ENCODE results near the gene ZMIZ2. TPM values are rescaled to one million over a fixed set of nuclear protein-coding genes. Genes with fewer than 3 reads are reported as not detected.

Gene ZMIZ2
- total and polyA plus RNA-seq, 2 experiments from 2014 or later: 15.5 to 46.1 TPM

GRCh38 chr7:44765579-44766415 lies 17.1 kb downstream of the ZMIZ2 start:
- DNase-seq (ENCODE audit: low spot score): no peak
- H3K4me3 Mint-ChIP-seq: no peak overlapping the region

More at GRCh38 chr7:44765579-44766415, 17.1 kb downstream of the ZMIZ2 start:
- Mint-ChIP-seq H3K27ac (no peak overlapping the region), H3K9me3 (no peaks in the 10 kb centered on the region; the same call in 2 of the 3 replicates), H3K36me3 (ENCODE audit: low read depth) (peaks cover 63% of the 10 kb centered on the region), H3K27me3 (ENCODE audit: insufficient read depth, low read depth, poor library complexity) (peaks cover 16% of the 10 kb centered on the region), H3K4me1 (peaks cover 23% of the 10 kb centered on the region)
- Histone ChIP-seq H3K27ac (ENCODE audit: low read depth) (no peak overlapping the region), H3K36me3 (ENCODE audit: insufficient read depth) (peaks cover 15% of the 10 kb centered on the region; the same call in 1 of the 2 replicates), H2AFZ (no peak overlapping the region), H3K4me1 (ENCODE audit: insufficient read depth) (peaks cover 16% of the 10 kb centered on the region; the same call in 1 of the 2 replicates), H4K20me1 (replicated peaks; ENCODE audit: insufficient read depth) (peaks cover 9% of the 10 kb centered on the region; the same call in 1 of the 2 replicates), H3K4me3 (no peak overlapping the region), H3K27me3 (ENCODE audit: insufficient read depth) (no peaks in the 10 kb centered on the region), H3F3A (replicated peaks; ENCODE audit: low read depth) (0 out of 2 replicates have a peak, but pooled peaks cover 3% of the 10 kb centered on the region), H3K9me2 (ENCODE audit: insufficient read depth) (no peaks in the 10 kb centered on the region), H3K79me2 (replicated peaks; ENCODE audit: insufficient read depth) (no peaks in the 10 kb centered on the region), H3K4me2 (no peak overlapping the region)
- no peak for ATAC-seq
- TF ChIP-seq POLR2AphosphoS5 (IDR thresholded peaks at IDR 0.05; ENCODE audit: low read depth): no peak
- TF ChIP-seq, protein P1, sequence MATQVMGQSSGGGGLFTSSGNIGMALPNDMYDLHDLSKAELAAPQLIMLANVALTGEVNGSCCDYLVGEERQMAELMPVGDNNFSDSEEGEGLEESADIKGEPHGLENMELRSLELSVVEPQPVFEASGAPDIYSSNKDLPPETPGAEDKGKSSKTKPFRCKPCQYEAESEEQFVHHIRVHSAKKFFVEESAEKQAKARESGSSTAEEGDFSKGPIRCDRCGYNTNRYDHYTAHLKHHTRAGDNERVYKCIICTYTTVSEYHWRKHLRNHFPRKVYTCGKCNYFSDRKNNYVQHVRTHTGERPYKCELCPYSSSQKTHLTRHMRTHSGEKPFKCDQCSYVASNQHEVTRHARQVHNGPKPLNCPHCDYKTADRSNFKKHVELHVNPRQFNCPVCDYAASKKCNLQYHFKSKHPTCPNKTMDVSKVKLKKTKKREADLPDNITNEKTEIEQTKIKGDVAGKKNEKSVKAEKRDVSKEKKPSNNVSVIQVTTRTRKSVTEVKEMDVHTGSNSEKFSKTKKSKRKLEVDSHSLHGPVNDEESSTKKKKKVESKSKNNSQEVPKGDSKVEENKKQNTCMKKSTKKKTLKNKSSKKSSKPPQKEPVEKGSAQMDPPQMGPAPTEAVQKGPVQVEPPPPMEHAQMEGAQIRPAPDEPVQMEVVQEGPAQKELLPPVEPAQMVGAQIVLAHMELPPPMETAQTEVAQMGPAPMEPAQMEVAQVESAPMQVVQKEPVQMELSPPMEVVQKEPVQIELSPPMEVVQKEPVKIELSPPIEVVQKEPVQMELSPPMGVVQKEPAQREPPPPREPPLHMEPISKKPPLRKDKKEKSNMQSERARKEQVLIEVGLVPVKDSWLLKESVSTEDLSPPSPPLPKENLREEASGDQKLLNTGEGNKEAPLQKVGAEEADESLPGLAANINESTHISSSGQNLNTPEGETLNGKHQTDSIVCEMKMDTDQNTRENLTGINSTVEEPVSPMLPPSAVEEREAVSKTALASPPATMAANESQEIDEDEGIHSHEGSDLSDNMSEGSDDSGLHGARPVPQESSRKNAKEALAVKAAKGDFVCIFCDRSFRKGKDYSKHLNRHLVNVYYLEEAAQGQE (IDR thresholded peaks at IDR 0.05; ENCODE audit: unreplicated experiment): no peak
- no peak for TF ChIP-seq CTCF (conservative IDR thresholded peaks at IDR 0.05; ENCODE audit: low read depth in 2 of 2)
- no peak for TF ChIP-seq EZH2phosphoT487 (IDR thresholded peaks at IDR 0.05; ENCODE audit: unreplicated experiment)
- TF ChIP-seq ETS1 (IDR thresholded peaks at IDR 0.05): no peak
- no peak for TF ChIP-seq NANOG (IDR thresholded peaks at IDR 0.05; ENCODE audit: borderline replicate concordance)
- TF ChIP-seq, protein P2, sequence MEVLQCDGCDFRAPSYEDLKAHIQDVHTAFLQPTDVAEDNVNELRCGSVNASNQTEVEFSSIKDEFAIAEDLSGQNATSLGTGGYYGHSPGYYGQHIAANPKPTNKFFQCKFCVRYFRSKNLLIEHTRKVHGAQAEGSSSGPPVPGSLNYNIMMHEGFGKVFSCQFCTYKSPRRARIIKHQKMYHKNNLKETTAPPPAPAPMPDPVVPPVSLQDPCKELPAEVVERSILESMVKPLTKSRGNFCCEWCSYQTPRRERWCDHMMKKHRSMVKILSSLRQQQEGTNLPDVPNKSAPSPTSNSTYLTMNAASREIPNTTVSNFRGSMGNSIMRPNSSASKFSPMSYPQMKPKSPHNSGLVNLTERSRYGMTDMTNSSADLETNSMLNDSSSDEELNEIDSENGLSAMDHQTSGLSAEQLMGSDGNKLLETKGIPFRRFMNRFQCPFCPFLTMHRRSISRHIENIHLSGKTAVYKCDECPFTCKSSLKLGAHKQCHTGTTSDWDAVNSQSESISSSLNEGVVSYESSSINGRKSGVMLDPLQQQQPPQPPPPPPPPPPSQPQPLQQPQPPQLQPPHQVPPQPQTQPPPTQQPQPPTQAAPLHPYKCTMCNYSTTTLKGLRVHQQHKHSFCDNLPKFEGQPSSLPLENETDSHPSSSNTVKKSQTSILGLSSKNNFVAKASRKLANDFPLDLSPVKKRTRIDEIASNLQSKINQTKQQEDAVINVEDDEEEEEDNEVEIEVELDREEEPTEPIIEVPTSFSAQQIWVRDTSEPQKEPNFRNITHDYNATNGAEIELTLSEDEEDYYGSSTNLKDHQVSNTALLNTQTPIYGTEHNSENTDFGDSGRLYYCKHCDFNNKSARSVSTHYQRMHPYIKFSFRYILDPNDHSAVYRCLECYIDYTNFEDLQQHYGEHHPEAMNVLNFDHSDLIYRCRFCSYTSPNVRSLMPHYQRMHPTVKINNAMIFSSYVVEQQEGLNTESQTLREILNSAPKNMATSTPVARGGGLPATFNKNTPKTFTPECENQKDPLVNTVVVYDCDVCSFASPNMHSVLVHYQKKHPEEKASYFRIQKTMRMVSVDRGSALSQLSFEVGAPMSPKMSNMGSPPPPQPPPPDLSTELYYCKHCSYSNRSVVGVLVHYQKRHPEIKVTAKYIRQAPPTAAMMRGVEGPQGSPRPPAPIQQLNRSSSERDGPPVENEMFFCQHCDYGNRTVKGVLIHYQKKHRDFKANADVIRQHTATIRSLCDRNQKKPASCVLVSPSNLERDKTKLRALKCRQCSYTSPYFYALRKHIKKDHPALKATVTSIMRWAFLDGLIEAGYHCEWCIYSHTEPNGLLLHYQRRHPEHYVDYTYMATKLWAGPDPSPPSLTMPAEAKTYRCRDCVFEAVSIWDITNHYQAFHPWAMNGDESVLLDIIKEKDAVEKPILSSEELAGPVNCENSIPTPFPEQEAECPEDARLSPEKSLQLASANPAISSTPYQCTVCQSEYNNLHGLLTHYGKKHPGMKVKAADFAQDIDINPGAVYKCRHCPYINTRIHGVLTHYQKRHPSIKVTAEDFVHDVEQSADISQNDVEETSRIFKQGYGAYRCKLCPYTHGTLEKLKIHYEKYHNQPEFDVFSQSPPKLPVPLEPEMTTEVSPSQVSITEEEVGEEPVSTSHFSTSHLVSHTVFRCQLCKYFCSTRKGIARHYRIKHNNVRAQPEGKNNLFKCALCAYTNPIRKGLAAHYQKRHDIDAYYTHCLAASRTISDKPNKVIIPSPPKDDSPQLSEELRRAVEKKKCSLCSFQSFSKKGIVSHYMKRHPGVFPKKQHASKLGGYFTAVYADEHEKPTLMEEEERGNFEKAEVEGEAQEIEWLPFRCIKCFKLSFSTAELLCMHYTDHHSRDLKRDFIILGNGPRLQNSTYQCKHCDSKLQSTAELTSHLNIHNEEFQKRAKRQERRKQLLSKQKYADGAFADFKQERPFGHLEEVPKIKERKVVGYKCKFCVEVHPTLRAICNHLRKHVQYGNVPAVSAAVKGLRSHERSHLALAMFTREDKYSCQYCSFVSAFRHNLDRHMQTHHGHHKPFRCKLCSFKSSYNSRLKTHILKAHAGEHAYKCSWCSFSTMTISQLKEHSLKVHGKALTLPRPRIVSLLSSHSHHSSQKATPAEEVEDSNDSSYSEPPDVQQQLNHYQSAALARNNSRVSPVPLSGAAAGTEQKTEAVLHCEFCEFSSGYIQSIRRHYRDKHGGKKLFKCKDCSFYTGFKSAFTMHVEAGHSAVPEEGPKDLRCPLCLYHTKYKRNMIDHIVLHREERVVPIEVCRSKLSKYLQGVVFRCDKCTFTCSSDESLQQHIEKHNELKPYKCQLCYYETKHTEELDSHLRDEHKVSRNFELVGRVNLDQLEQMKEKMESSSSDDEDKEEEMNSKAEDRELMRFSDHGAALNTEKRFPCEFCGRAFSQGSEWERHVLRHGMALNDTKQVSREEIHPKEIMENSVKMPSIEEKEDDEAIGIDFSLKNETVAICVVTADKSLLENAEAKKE (CRISPR knock-in tag; IDR thresholded peaks at IDR 0.05): no peak
- no peak for TF ChIP-seq STAT1 (IDR thresholded peaks at IDR 0.05; ENCODE audit: unreplicated experiment)

Data from GM23338 (cell line).